A673 (cell line): ENCODE results near the gene PEX26.

ENCODE experiments used
- CTCF ChIP-seq: fragments of 300-800, 200-600 bp; sonication (generic); conservative IDR thresholded peaks from 2 replicates; pipeline ENCODE4 v1.5.1; 2017; ENCODE audit warnings: low read depth, mild to moderate bottlenecking, antibody characterized with exemption, low read length, moderate library complexity, mixed read lengths
- EZH2 ChIP-seq: fragments of 200-600 bp; sonication (generic); IDR thresholded peaks from 2 replicates; pipeline ENCODE4 v1.6.1; 2017; ENCODE audit warnings: borderline replicate concordance, low read depth, mild to moderate bottlenecking, mixed read lengths, antibody characterized with exemption, low read length; ENCODE audit not compliant: poor library complexity, severe bottlenecking

DNA sequence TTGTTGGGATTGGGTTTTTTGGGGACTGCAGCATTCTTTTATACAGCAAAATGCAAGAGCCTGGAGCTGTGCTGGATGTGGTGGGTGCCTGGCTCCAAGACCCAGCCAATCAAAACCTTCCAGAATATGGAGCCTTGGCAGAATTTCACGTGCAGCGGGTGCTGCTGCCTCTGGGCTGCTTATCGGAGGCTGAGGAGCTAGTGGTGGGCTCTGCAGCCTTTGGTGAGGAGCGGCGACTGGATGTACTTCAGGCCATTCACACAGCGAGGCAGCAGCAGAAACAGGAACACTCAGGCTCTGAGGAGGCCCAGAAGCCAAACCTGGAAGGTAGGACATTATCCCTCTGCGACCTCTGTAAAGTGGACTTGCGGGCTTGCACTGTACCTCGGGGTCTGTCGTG, 5.6 kb downstream of the PEX26 start:
- TF ChIP-seq CTCF (no peak), EZH2 (no peak)
